Panc1 (cell line): Measurements from ENCODE around the gene SMOC2. TPM values are rescaled to one million over a fixed set of nuclear protein-coding genes. Genes with fewer than 3 reads are reported as not detected.

Experiments used
- ATAC-seq: fragments of 200-7000 bp; cut with Tn5 transposase; 2 replicates; pipeline ENCODE4 v1.9.1; 2020; ENCODE audit warnings: mild to moderate bottlenecking, moderate library complexity
- BruUV-seq: library from RNA; stranded (reverse); fragments of 400-500 nt; replicated peaks from 2 replicates; lab custom pipeline; 2021; lab: Mats Ljungman, UMichigan
- CTCF ChIA-PET: fragments of 300-600 bp; sonication (Branson Sonifier 250); formaldehyde crosslinking; loops from one replicate; lab custom pipeline; 2022; ENCODE audit warnings: antibody characterized with exemption; lab: Charles Lee
- POLR2A ChIA-PET: fragments of 300-600 bp; sonication (Branson Sonifier 250); formaldehyde crosslinking; loops from one replicate; lab custom pipeline; 2022; ENCODE audit warnings: antibody characterized with exemption; lab: Charles Lee
- DNase-seq: peaks from one replicate; pipeline ENCODE4 v3.0.0-alpha.2; 2010; ENCODE audit warnings: low read depth, low spot score
- H3K27ac ChIP-seq: 2 replicates; pipeline ENCODE4 v1.5.1; 2011; ENCODE audit warnings: mild to moderate bottlenecking, low read length, inconsistent platforms
- H3K27me3 ChIP-seq: fragments of 200-500 bp; sonication (Bioruptor generic); 2 replicates; pipeline ENCODE4 v1.6.0; 2014; ENCODE audit warnings: low read length, inconsistent platforms; ENCODE audit not compliant: control insufficient read depth, insufficient read depth
- H3K36me3 ChIP-seq: fragments of 200-500 bp; sonication (Bioruptor generic); 2 replicates; pipeline ENCODE4 v1.5.1; 2014; ENCODE audit warnings: inconsistent platforms, mild to moderate bottlenecking, low read length, moderate library complexity; ENCODE audit not compliant: control insufficient read depth, insufficient read depth
- H3K4me1 ChIP-seq: 2 replicates; pipeline ENCODE4 v1.5.1; 2011; ENCODE audit warnings: inconsistent platforms, mild to moderate bottlenecking, low read length, moderate library complexity; ENCODE audit not compliant: control insufficient read depth, insufficient read depth
- H3K4me3 ChIP-seq, 2 experiments: 2 replicates each; pipeline ENCODE4 v1.5.1; 2011 to 2012; ENCODE audit warnings: low read depth in 2 of 2, low read length in 2 of 2, mild to moderate bottlenecking in 2 of 2, inconsistent platforms in 1 of 2, moderate library complexity in 1 of 2
- H3K9me3 ChIP-seq: fragments of 200-500 bp; sonication (Bioruptor generic); 2 replicates; pipeline ENCODE4 v1.5.1; 2014; ENCODE audit warnings: low read depth, mild to moderate bottlenecking, inconsistent platforms, low read length, moderate library complexity; ENCODE audit not compliant: control insufficient read depth, insufficient read depth
- CTCF ChIP-seq: fragments of 450-650 bp; IDR thresholded peaks from 2 replicates; pipeline ENCODE4 v1.5.1; 2017; ENCODE audit warnings: mild to moderate bottlenecking
- POLR2AphosphoS5 ChIP-seq: IDR thresholded peaks from 2 replicates; pipeline ENCODE4 v1.6.1; 2012; ENCODE audit warnings: mild to moderate bottlenecking, low read depth, low read length, moderate library complexity
- REST ChIP-seq, 2 experiments: IDR thresholded peaks; 2 replicates each; pipeline ENCODE4 v1.6.1; 2011 to 2012; ENCODE audit warnings: low read depth in 2 of 2, control low read depth in 1 of 2, low read length in 1 of 2, mild to moderate bottlenecking in 1 of 2, moderate library complexity in 1 of 2; ENCODE audit not compliant: insufficient read depth in 1 of 2
- SIN3A ChIP-seq: IDR thresholded peaks from 2 replicates; pipeline ENCODE4 v1.6.1; 2012; ENCODE audit warnings: low read depth, mild to moderate bottlenecking, low read length, moderate library complexity, borderline replicate concordance; ENCODE audit not compliant: insufficient read depth
- TCF7L2 ChIP-seq: IDR thresholded peaks from 2 replicates; pipeline ENCODE4 v1.6.1; 2011; ENCODE audit warnings: mild to moderate bottlenecking, low read depth, low read length, inconsistent platforms
- in situ Hi-C: cut with HindIII; loops from 2 replicates; pipeline ENCODE4 v1.10.0; 2016; ENCODE audit warnings: low sequenced_read_pairs, low pct_unique_long_range_greater_than_20kb
- intact Hi-C: fragments of 100-400 bp; cut with micrococcal nuclease; formaldehyde crosslinking; loops from one replicate; pipeline ENCODE4 v1.10.0; 2022; ENCODE audit not compliant: unreplicated experiment
- total RNA-seq: library from RNA; stranded (reverse); gene quantifications from one replicate; pipeline ENCODE4 v1.2.1, GENCODE V29; 2021; ENCODE audit not compliant: unreplicated experiment

The SMOC2 gene
- total RNA-seq, 1 experiment from 2014 or later: 0.13 TPM

GRCh38 chr6:168577496-168577895 is 136.5 kb downstream of the SMOC2 start:
- ATAC-seq (no peak), DNase-seq (no peak)
- TF ChIP-seq REST (IDR thresholded peaks at IDR 0.05; ENCODE audit: insufficient read depth in 1 of 2, low read depth in 2 of 2, low read length in 1 of 2) (no peak), POLR2AphosphoS5 (no peak), SIN3A (no peak), TCF7L2 (no peak), CTCF (no peak)
- intact Hi-C loops (no loop called here), in situ Hi-C loops (no loop called here)
- Histone ChIP-seq H3K27me3 (peaks cover 31% of the 10 kb centered on the region), H3K9me3 (no peaks in the 10 kb centered on the region), H3K4me3 (no peak overlapping the region), H3K27ac (no peak overlapping the region), H3K36me3 (no peaks in the 10 kb centered on the region), H3K4me1 (no peaks in the 10 kb centered on the region)
- ChIA-PET CTCF (no interaction called here), POLR2A (no interaction called here)
- BruUV-seq: no TSS peak

- H3K36me3 ChIP-seq: no peaks in the 10 kb centered on the region
- H3K27me3 ChIP-seq: peaks cover 31% of the 10 kb centered on the region
- ATAC-seq (no peak), DNase-seq (no peak)
- no peak for TF ChIP-seq REST (IDR thresholded peaks at IDR 0.05; ENCODE audit: insufficient read depth in 1 of 2, low read depth in 2 of 2, low read length in 1 of 2)
- TF ChIP-seq SIN3A: no peak
- TF ChIP-seq POLR2AphosphoS5: no peak
- TF ChIP-seq CTCF: no peak
- TF ChIP-seq TCF7L2: no peak
- H3K4me3 ChIP-seq: no peak overlapping the region
- in situ Hi-C loops (no loop called here), intact Hi-C loops (no loop called here)
- no peak overlapping the region for H3K27ac ChIP-seq
- H3K4me1 ChIP-seq: no peaks in the 10 kb centered on the region
- H3K9me3 ChIP-seq: no peaks in the 10 kb centered on the region
- ChIA-PET POLR2A (no interaction called here), CTCF (interaction anchor here (0.5 kb wide), 1 partner anchor 384 kb away, joined by 3 read pairs; no protein-coding TSS in a partner anchor)
- BruUV-seq: no TSS peak
Measured at GRCh38 chr6:168578036-168578435, 137.1 kb downstream of the SMOC2 start.
